ENCODE data around the gene PAK1. TPM values are rescaled to one million over a fixed set of nuclear protein-coding genes. Genes with fewer than 3 reads are reported as not detected.

Gene PAK1
- total RNA-seq, 1 donor, result 69.1 TPM

DNA sequence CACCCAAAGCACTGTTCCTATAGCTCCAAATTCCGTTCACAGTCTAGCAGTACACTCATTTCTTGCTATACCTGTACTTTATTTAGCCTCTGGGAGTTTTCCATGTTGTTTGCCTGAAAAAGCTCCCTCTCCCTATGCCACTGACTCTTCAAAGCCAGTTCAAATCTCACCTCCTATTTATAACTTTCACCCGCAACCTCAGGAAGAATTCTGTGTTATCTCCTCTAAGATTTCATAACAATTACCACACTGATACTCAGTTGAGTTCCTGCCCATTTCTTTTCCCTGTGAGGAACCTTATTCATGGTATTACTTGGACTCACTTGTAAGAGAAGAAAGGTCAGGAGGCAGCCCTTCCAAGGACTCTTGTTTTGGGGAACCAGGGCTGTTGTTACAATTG, 197.6 kb downstream of the PAK1 start:
- DNase-seq (ENCODE audit: low read depth), result peak; percentile 4
- no peak overlapping the region for H3K4me3 ChIP-seq (ENCODE audit: low read depth, low read length)
- TF ChIP-seq, protein P1, sequence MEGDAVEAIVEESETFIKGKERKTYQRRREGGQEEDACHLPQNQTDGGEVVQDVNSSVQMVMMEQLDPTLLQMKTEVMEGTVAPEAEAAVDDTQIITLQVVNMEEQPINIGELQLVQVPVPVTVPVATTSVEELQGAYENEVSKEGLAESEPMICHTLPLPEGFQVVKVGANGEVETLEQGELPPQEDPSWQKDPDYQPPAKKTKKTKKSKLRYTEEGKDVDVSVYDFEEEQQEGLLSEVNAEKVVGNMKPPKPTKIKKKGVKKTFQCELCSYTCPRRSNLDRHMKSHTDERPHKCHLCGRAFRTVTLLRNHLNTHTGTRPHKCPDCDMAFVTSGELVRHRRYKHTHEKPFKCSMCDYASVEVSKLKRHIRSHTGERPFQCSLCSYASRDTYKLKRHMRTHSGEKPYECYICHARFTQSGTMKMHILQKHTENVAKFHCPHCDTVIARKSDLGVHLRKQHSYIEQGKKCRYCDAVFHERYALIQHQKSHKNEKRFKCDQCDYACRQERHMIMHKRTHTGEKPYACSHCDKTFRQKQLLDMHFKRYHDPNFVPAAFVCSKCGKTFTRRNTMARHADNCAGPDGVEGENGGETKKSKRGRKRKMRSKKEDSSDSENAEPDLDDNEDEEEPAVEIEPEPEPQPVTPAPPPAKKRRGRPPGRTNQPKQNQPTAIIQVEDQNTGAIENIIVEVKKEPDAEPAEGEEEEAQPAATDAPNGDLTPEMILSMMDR (IDR thresholded peaks at IDR 0.05; ENCODE audit: insufficient read depth, low read depth, low read length), result no peak

Other genes with a start within 250 kb of the PAK1 start
- gene GDPD4, start 172.4 kb downstream of the PAK1 start, total RNA-seq, result 0.43 and 0.64 TPM in 2 replicates
- 1.6 and 1.7 TPM in 2 replicates for gene AQP11, start 115.9 kb upstream of the PAK1 start, total RNA-seq
- 69.3 and 88.5 TPM in 2 replicates for gene CLNS1A, start 163.7 kb upstream of the PAK1 start, total RNA-seq